ENCODE measurements around the gene KLF2.

The KLF2 gene

DNA sequence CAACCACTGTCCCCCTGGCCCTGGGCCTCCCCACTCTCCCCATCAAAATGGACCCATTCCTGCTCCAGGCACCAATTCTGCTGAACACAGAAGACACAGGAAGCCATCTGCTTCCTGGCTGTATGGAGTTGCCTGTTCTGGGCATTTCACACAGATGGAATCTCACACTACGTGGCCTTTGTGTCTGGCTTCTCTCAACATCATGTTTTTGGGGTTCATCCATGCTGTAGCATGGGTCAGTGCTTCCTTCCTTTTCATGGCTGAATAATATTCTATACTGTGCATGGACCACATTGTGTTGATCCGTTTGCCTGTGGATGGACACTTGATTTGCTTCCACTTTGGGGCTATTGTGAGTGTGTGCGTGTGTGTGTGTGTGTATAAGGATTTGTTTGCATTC is 15.0 kb upstream of the KLF2 start:
- DNase-seq = peak; percentile 38 to 53

DNA sequence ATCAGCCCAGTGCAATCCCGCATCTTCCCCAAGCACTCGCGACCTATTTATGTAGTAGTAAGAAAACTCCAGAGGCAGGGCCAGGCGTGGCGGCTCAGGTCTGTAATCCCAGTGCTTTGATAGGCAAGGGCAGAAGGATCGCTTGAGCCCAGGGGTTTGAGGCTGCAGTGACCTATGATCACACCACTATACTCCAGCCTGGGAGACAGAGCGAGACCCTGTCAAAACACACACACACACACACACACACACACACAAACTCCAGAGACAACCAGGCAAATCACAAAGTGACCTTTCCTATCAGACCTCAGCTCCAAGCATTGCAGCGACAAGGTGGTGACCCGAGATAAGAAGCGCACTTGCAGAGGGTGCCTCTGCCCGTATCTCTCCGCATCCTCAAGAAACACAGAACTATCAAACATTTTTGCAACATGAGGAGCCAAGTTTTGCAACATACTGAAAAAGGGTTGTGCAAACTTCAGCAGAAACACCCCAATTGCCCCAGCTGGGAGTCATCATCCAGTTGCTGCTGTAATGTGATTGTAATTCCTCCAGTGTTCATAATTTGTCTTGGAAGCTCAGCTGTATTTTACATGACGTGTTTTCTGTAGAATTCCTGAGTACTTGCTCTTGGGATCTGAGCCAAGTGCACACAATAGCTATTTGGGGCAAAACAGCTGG is 8.7 kb upstream of the KLF2 start:
- DNase-seq = peak; percentile 23 to 42

DNA sequence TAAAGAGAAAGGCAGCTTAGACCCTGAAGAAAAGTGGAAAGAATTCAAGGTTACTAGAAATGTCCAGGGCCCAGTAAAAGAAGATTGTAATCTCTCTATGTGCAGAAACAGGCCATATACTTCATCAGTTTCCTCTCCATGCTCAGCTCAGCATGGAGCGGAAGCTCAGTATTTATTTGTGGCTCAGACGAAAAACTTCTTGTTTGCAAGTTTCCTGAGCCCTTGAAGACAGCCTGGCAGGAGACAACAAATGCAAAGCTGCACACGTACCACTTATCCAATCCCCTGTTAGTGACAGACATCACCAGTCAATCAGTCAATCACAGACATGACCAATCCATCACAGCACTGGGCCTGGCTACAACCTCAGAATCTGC is 8.1 kb upstream of the KLF2 start:
- DNase-seq = no peak

DNA sequence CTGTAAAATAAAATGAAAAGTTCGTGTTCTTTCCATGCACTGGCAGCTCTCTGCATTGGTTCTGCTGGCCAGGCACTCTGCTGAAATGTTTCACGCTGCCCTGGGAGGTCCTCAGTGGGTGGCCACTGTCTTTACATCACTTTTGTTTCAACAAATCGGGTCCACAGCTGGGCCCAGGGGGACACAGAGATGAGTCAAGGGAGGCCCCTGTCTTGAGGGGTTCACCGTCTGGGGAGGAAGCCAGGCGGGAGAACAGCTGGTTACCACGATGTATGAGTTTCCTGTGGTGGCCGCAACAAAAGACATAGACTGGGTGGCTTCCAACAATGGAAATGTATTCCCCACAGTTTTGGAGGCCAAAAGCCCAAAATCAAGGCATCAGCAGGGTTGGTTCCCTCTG is 5.1 kb upstream of the KLF2 start:
- peak; percentile 58 to 59 for DNase-seq

DNA sequence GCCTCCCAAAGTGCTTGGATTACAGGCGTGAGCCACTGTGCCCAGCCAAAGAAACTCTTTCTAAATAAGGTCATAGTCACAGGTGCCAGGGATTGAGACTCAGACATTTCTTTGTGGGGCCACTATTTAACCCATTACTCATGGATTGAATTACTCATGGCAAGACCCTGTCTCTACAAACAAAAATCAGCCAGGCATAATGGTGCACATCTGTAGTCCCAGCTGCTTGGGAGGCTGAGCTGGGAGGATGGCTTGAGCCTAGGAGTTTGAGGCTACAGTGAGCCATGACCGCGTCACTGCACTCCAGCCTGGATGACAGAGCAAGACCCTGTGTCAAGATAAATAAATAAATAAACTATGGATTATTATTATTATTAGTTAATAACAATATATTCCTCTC is 3.6 kb upstream of the KLF2 start:
- DNase-seq = no peak

DNA sequence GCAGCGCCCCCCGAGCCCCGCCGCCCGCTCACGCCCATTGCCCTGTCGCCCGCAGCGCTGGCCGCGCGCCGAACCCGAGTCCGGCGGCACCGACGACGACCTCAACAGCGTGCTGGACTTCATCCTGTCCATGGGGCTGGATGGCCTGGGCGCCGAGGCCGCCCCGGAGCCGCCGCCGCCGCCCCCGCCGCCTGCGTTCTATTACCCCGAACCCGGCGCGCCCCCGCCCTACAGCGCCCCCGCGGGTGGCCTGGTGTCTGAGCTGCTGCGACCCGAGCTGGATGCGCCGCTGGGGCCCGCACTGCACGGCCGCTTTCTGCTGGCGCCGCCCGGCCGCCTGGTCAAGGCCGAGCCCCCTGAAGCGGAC is 518 bp downstream of the KLF2 start:
- DNase-seq = peak in 1 of 2 experiments; percentile 8

DNA sequence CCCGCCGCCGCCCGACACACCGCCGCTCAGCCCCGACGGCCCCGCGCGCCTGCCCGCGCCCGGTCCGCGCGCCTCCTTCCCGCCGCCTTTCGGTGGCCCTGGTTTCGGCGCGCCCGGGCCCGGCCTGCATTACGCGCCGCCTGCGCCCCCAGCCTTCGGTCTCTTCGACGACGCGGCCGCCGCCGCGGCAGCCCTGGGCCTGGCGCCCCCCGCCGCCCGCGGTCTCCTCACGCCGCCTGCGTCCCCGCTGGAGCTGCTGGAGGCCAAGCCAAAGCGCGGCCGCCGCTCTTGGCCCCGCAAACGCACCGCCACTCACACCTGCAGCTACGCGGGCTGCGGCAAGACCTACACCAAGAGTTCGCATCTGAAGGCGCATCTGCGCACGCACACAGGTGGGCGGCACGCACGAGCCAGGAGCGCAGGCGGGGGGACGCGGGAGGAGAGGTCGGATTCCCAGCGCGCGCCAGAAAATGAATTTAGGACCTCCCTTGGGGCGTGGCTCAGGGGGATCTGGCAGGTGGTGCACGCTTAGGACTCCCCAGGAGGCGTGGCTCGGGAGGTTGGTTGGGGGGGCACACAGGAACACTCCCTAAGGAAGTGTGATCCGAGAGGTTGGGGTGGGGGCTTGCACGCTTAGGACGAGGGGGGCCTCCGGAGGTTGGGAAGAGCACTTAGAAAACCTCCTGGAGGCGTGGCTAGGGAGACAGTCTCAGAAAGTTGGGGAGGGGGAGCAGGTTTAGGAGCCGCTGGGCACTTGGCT is 1.2 kb downstream of the KLF2 start:
- no peak for DNase-seq

DNA sequence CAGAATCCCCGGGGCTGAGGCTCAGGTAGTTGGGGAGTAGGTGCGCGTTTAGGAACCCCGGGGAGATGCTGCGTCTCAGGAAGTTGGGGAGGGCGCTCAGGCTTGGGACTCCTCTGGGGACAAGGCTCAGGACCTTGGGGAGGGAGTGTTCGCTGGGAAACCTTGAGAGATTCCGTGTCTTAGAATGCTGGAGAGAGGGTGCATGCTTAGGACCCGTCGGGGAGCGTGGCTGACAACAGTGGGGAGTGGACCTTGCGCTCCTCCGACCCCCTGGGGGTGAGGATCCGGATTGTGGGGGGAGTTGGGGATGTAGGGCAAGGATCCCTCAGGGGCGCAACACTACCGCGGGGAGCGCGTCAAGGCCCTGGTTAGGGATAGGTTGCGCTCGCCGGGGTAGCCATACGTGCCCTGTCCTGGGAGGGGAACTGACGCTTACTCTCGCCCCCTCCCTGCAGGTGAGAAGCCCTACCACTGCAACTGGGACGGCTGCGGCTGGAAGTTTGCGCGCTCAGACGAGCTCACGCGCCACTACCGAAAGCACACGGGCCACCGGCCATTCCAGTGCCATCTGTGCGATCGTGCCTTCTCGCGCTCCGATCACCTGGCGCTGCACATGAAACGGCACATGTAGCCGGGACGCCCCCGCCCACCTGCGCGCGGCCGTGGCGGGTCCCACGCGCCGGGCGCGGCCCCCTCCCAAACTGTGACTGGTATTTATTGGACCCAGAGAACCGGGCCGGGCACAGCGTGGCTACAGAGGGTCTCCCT is 2.0 kb downstream of the KLF2 start:
- DNase-seq = no peak

DNA sequence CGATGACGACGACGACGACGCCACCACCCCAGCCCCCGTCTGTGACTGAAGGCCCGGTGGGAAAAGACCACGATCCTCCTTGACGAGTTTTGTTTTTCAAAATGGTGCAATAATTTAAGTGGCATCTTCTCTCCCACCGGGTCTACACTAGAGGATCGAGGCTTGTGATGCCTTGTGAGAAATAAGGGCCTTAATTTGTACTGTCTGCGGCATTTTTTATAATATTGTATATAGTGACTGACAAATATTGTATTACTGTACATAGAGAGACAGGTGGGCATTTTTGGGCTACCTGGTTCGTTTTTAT is 2.5 kb downstream of the KLF2 start:
- no peak for DNase-seq

DNA sequence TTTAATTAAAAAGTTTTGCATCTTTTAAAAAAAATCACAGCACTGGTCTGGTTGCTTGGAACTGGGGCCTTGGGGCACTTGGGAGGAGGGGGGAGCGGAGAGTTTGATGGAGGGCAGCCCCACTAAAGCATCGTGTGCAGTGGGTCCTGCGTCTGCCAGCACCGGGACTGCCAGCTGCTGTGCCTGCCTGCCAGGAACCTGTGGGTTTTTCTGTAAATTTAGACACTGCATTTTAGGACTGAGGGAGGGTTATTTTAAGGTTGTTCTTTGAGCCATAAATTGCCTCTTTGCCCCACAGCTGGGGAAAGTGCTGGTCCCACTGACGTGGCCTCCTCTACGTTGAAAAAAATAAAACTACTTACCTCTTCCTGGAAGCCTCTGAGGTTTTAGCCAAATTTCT is 2.9 kb downstream of the KLF2 start:
- DNase-seq = peak in 1 of 2 experiments; percentile 25

DNA sequence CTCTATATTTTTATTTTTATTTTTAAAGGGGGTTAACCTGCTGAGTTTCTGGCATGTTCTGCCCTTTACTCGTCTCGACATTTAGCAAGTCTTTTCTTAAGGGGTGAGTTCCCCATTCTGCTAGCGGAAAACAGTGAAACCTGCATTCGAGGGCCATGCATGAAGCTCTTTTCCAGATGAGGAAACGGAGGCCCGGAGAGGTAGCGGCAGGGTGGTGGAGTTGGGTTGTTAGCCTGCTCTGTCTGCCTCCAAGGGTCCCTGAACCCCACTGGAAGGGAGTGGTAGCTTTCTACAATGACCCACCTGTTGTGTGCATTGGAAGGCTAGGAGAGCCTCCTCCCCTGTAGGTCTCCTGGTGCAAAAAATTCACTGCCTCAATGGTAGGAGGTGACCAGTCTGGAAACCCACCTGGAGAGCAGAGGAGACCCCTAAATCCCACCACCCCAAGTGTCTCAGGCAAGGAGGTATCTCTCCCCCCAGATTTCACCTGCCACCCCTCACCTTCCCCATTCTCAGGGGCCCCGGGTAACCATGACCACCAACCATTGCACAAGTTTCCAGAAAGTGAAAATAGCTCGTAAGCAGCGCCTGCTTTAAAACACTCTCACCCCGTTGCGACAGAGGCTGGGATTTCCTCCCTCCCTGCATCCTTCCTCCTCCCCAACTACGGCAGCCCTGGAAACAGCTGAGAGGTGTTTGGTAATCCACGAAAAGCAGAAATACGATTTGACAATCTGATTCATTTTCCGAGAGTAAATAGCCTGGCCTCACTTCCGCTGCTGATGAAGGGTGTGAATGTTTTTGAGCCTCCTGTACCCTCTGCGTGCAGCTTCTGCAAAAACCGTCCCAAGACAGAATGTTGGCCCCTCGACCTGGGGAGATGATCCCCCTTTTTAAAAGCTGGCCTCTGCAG is 3.5 kb downstream of the KLF2 start:
- DNase-seq = peak; percentile 97 to 98

DNA sequence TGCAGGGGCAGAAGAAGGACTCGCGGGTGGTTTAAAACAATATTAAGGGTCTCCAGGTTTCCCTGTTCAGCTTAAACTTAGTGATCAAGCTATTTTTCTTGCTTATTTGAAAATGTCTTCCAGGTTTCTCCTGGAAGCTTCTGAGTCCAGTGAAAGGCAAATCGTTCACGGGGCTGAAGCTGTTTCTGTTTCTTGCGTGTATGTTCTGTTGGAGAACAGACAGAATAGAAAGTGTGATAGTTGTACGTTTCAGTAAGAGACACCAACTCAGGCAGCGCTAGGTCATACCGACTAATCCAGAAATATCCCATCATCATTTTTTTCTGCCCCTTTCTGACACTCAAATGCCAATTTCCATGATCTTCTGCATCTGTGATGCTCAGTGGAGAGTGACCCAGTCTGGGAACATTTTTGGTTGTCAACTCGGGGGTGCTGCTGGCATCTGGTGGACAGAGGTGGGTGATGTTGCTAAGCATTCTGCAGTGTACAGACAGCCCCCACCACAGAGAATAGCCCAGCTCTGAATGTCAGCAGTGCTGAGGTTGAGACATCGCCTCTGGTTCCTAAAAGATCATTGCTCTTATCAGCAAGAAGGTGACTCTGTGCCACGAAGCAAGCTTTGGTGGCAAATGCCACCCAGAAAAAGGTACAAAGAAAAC is 4.3 kb downstream of the KLF2 start:
- peak in 1 of 2 experiments; percentile 58 for DNase-seq

DNA sequence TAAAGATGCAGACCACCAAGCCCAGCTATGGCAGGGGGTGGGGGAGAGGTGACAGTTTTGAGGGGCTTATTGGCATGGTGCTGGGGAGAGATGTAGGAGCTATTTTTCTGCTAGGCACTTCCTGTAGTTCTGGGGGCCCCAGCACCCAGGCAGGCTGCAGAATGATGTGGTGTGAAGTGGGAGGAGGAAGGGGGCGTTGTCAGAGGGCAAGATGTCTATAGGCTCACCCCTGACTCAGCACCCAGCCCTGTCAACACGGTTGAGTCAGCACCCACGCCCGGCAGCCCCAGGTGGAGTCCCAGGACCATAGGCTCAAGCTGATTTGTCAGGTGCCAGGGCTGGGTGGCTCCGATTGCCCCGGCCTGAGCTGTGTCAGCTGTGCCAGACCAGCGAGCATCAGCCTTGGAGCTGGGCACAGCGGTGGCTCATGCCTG is 5.8 kb downstream of the KLF2 start:
- DNase-seq = peak; percentile 69 to 74

DNA sequence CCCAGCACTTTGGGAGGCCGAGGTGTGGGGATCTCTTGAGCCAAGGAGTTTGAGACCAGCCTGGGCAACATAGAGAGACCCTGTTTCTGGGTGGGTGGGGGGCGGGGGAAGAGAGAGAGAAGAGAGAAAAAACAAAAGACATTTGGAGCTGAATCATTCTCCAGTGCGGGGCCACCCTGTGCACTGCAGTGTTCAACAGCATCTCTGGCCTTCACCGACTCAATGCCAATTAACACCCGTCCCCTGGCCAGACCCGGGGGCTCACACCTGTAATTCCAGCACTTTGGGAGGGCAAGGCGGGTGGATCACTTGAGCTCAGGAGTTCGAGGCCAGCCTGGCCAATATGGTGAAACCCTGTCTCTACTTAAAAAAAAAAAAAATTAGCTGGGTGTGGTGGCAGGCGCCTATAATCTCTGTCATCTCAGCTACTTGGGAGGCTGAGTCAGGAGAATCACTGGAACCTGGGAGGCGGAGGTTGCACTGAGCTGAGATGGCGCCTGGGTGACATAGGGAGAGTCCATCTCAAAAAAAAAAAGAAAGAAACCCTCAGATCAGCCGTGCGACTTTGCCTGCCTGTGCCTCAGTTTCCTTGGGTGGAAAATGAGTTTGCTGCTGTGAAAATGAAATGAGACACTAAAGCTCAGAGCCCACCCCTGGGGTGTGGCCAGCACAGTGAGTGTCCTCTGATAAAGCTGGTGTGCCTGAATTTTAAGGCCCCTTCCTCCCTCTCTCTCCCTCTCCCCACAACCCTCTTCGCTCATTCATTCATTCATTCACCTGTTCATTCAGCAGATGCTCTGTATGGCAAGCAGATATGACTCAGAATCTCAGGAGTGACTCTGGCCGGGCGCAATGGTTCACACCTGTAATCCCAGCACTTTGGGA is 6.4 kb downstream of the KLF2 start:
- DNase-seq = no peak

DNA sequence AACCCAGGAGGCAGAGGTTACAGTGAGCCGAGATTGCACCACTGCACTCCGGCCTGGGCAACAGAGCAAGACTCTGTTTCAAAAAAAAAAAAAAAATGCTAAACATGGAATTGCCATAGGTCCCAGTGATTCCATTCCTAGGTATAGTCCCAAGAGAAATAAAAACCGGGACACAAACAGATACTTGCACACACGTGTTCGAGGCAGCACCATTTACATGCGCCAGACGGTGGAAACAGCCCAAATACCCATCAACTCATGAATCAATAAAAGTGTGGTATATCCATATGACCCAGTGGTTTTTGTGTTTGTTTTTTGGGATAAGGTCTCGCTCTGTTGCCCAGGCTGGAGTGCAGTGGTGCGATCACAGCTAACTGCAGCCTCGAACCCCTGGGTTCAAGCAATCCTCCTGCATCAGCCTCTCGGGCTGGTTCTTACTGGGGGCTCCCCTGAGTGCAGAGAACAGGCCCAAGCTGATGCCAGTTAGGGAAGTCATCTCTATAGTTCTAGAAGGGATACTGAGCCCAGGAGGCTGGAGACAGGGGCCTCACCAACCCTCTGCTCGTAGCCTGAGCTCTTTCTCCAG is 8.5 kb downstream of the KLF2 start:
- DNase-seq = no peak

DNA sequence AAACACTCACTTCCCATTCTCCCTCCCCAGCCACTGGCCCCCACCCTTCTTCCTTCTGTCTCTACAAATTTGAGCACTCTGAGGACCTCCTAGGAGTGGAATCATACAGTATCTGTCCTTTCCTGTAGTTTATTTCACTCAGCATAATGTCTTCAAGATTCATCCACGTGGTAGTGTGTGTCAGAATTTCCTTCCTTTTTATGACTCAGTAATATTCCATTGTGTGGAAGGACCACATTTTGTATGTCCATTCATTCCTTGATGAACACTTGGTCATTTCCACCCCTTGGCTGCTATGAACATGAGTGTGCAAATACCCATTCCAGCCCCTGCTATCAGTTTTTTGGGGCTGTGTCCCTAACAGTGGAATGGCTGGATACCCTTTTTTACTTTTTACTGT is 9.8 kb downstream of the KLF2 start:
- DNase-seq = no peak

DNA sequence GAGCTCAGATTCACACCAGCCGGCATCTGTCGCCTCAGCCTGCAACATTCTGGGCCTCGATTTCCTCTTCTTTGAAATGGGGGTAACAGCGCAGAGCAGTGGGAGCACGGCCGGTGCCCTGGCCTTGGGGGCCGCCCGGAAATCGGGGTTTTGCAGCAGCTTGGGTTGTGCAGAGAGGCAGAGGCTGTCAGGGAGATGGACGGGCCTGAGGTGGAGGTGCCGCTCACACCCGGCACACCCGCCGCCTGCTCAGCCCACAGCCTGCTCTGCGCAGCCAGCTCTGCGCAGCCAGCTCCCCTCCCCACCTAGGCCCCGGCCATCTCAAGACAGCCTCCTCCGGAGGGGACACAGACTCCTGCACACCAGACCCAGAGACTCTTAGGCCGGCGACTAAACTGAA is 10.6 kb downstream of the KLF2 start:
- no peak for DNase-seq

DNA sequence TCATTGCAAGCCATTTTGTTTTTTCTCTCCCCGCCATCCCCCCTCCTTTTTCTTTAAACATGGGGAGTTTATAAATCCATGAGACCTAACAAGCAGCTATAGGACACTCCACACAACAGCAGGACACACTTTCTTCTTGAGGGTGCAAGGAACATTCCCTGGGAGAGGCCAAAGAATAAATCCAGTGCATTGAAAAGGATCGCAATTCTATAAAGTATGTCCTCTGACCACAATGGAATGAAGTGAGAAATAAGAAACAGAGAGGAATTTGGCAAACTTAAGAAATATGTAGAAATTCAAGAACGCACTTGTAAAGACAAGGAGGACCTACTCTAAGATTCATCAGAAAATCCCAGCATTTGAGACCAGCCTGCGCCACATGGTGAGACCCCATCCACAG is 11.9 kb downstream of the KLF2 start:
- DNase-seq = no peak

DNA sequence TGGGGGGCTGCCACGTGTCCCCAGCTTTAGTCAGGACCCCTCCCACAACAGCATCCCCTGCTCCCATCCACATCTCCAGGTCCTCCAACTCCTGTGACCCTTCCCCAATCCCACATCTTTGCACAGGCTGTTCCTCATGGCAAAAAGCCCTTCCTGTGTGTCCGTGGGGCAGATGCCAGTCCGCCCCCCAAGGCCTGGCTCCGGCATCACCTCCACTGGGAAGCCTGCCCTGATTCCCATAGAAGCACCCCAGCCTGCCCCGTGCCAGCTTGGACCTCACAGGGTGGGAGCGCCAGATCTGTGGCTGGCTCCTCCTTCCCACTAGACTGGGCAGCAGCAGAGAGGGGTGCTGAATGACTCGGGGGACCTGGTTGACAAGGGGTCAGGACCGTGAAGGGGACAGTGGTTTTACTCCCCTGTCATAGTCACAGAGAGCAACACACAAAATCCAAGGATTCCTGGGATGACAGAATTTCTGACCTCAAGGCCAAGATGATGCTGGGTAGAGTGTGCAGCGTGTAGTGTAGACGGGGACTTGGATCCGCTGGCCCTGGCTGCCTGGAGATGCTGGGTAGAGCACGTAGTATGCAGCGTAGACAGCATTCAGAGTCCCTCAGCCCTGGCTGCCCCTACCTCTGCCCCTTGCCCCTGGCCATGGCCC is 13.3 kb downstream of the KLF2 start:
- no peak for DNase-seq
